Lower lobe of right lung (tissue), 2 donors: Measurements from ENCODE around the gene ZNF274. TPM values are rescaled to one million over a fixed set of nuclear protein-coding genes. Genes with fewer than 3 reads are reported as not detected.

ENCODE experiments used
- ATAC-seq, 2 donors: fragments of 200-7000 bp; cut with Tn5 transposase; one replicate each; pipeline ENCODE4 v1.9.1; 2020 to 2022; ENCODE audit warnings: mild to moderate bottlenecking in 2 of 2, moderate library complexity in 2 of 2
- DNase-seq: peaks from one replicate; pipeline ENCODE4 v3.0.0-alpha.2; 2020
- H3K27ac ChIP-seq: fragments of 200-600 bp; one replicate; pipeline ENCODE4 v1.8.0; 2022
- H3K27me3 ChIP-seq: fragments of 200-600 bp; one replicate; pipeline ENCODE4 v1.8.0; 2022; ENCODE audit warnings: low read depth
- H3K36me3 ChIP-seq: fragments of 200-600 bp; one replicate; pipeline ENCODE4 v1.8.0; 2022; ENCODE audit warnings: mild to moderate bottlenecking
- H3K4me1 ChIP-seq: fragments of 200-600 bp; one replicate; pipeline ENCODE4 v1.8.0; 2022
- H3K4me3 ChIP-seq: fragments of 200-600 bp; one replicate; pipeline ENCODE4 v1.8.0; 2022; ENCODE audit warnings: mild to moderate bottlenecking
- H3K9me3 ChIP-seq: fragments of 200-600 bp; one replicate; pipeline ENCODE4 v1.8.0; 2022
- intact Hi-C: fragments of 100-400 bp; cut with DNase I; formaldehyde crosslinking; loops from one replicate; pipeline ENCODE4 v1.11.0; 2022
- total RNA-seq: library from RNA; stranded (reverse); fragmentation: NEBNext Ultra II Directional; extraction: Animal tissue kit (Norgen Biotek cat#: 25700); gene quantifications from one replicate; pipeline ENCODE4 v1.2.1, GENCODE V29; 2021
- TF ChIP-seq, protein P1 (sequence below): fragments of 200-600 bp; IDR thresholded peaks from one replicate; pipeline ENCODE4 v1.8.0; 2022; ENCODE audit warnings: antibody characterized with exemption, mild to moderate bottlenecking
- donor health status: DM: no; HTN: yes; CAD: no; lungs with severe emphysema.

ZNF274 gene
- total RNA-seq, 1 donor from 2014 or later, result 27.6 TPM

DNA sequence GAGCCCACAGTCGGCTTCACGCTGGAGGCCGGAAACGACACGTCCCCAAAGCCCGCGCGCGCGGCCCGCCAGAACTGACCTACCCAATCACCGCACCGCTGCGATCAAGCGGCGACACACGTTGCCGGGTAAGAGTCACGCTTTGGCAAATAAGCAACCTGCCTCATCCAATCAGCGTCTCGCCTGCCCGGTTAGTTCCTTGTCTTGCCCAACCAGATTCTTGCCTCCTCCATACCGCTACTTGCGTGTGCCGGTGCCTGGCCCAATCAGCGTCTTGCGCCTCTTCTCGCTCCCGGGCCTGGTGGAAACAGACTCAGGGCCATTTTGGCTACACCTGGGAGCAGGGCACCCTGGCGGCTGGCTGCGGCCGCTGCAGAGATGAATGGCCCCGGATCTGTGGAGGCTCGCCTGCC, 34.2 kb downstream of the ZNF274 start:
- DNase-seq (no peak), ATAC-seq (no peak)
- Histone ChIP-seq H3K9me3 (peaks cover 91% of the 10 kb centered on the region), H3K27me3 (no peaks in the 10 kb centered on the region), H3K27ac (no peak overlapping the region), H3K4me3 (no peak overlapping the region), H3K4me1 (no peaks in the 10 kb centered on the region), H3K36me3 (peaks cover 11% of the 10 kb centered on the region)
- TF ChIP-seq, protein P1, sequence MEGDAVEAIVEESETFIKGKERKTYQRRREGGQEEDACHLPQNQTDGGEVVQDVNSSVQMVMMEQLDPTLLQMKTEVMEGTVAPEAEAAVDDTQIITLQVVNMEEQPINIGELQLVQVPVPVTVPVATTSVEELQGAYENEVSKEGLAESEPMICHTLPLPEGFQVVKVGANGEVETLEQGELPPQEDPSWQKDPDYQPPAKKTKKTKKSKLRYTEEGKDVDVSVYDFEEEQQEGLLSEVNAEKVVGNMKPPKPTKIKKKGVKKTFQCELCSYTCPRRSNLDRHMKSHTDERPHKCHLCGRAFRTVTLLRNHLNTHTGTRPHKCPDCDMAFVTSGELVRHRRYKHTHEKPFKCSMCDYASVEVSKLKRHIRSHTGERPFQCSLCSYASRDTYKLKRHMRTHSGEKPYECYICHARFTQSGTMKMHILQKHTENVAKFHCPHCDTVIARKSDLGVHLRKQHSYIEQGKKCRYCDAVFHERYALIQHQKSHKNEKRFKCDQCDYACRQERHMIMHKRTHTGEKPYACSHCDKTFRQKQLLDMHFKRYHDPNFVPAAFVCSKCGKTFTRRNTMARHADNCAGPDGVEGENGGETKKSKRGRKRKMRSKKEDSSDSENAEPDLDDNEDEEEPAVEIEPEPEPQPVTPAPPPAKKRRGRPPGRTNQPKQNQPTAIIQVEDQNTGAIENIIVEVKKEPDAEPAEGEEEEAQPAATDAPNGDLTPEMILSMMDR, result no peak
- intact Hi-C loops, result no loop called here

DNA sequence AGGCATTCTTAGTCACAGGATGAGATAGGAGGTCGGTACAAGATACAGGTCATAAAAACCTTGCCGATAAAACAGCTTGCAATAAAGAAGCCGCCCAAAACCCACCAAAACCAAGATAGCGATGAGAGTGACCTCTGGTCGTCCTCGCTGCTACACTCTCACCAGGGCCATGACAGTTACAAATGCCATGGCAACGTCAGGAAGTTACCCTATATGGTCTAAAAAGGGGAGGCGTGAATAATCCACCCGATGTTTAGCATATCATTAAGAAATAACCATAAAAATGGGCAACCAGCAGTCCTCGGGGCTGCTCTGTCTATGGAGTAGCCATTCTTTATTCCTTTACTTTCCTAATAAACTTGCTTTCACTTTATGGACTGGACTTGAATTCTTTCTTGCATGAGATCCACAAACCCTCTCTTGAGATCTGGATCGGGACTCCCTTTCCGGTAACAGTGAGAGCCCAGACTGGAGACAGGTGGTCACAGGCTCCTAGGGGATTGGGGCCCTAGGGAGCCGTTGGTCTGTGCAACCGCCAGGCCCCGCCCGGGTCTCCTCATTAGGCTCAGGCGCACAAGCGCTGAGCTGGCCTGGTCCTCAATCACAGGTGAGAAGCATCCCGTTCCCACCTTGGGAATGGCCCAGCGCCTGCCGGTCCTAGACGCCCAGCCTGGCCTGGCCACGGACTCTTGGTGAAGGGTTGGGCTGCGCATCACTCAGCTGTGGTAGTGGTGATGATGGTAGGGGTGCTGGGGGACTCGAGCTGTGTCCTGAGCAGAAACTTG, 34.9 kb downstream of the ZNF274 start:
- Histone ChIP-seq H3K36me3 (peaks cover 4% of the 10 kb centered on the region), H3K27ac (no peak overlapping the region), H3K27me3 (no peaks in the 10 kb centered on the region), H3K4me3 (no peak overlapping the region), H3K4me1 (no peaks in the 10 kb centered on the region), H3K9me3 (peaks cover 90% of the 10 kb centered on the region)
- DNase-seq, result no peak
- no peak for ATAC-seq
- TF ChIP-seq, protein P1, result no peak
- intact Hi-C loops, result no loop called here

GRCh38 chr19:58218899-58219298, 36.0 kb downstream of the ZNF274 start:
- Histone ChIP-seq H3K27ac (no peak overlapping the region), H3K4me3 (no peak overlapping the region), H3K27me3 (no peaks in the 10 kb centered on the region), H3K4me1 (no peaks in the 10 kb centered on the region), H3K9me3 (peaks cover 90% of the 10 kb centered on the region), H3K36me3 (no peaks in the 10 kb centered on the region)
- intact Hi-C loops, result no loop called here
- TF ChIP-seq, protein P1, result peak; percentile 28
- DNase-seq (no peak), ATAC-seq (no peak)

- no peak for ATAC-seq
Measured at GRCh38 chr19:58227964-58228584, 45.2 kb downstream of the ZNF274 start.

GRCh38 chr19:58228585-58229254, 45.9 kb downstream of the ZNF274 start, which contains the start of gene ZNF544:
TSS of gene ZNF544 (plus strand) at chr19:58228914. CDS start at chr19:58244024, 15,110 bp downstream.
- intact Hi-C loops, result no loop called here
- peak; percentile 87 for DNase-seq
- peak; percentile 96 to 99 for ATAC-seq
- peak within 1 kb of the TSS; percentile 79 for H3K27ac ChIP-seq
- H3K4me3 ChIP-seq, result peak within 1 kb of the TSS; percentile 93
- TF ChIP-seq, protein P1, result no peak
- peaks cover 39% of the 10 kb centered on the region for H3K36me3 ChIP-seq
- peaks cover 53% of the 10 kb centered on the region for H3K9me3 ChIP-seq
- no peaks in the 10 kb centered on the region for H3K27me3 ChIP-seq
- H3K4me1 ChIP-seq, result peaks cover 14% of the 10 kb centered on the region

More at GRCh38 chr19:58227964-58228584, 45.2 kb downstream of the ZNF274 start:
- no peak for DNase-seq
- peaks cover 14% of the 10 kb centered on the region for H3K4me1 ChIP-seq
- peaks cover 53% of the 10 kb centered on the region for H3K9me3 ChIP-seq
- H3K27ac ChIP-seq, result peak overlapping the region; percentile 79
- TF ChIP-seq, protein P1, result no peak
- H3K4me3 ChIP-seq, result peak overlapping the region; percentile 93
- intact Hi-C loops, result no loop called here
- peaks cover 34% of the 10 kb centered on the region for H3K36me3 ChIP-seq
- no peaks in the 10 kb centered on the region for H3K27me3 ChIP-seq
